Testis (tissue), 3 donors: ENCODE results near the gene CELF2. TPM values are rescaled to one million over a fixed set of nuclear protein-coding genes. Genes with fewer than 3 reads are reported as not detected.

Source experiments
- DNase-seq: peaks from one replicate; pipeline ENCODE4 v3.0.0-alpha.2; 2019
- H3K27ac ChIP-seq, 2 donors: fragments of 200-600 bp; sonication (generic); one replicate each; pipeline ENCODE4 v1.5.1; 2019
- H3K27me3 ChIP-seq: fragments of 200-600 bp; sonication (generic); one replicate; pipeline ENCODE4 v1.5.1; 2019
- H3K36me3 ChIP-seq: fragments of 200-600 bp; sonication (generic); one replicate; pipeline ENCODE4 v1.5.1; 2017; ENCODE audit warnings: low read depth; ENCODE audit errors: missing control alignments
- H3K4me1 ChIP-seq: fragments of 200-600 bp; sonication (generic); one replicate; pipeline ENCODE4 v1.5.1; 2019
- H3K4me3 ChIP-seq, 2 donors: fragments of 200-600 bp; sonication (generic); one replicate each; pipeline ENCODE4 v1.5.1; 2017 to 2019
- H3K9me3 ChIP-seq: fragments of 200-600 bp; sonication (generic); one replicate; pipeline ENCODE4 v1.5.1; 2017
- CTCF ChIP-seq, 3 experiments: fragments of 450-650 bp in 2 of 3; fragments of 200-600 bp in 1 of 3; sonication (generic) in 1 of 3; IDR thresholded peaks; one replicate each; pipeline ENCODE4 v1.5.1; 2016 to 2019; ENCODE audit warnings: antibody characterized with exemption in 3 of 3, mild to moderate bottlenecking in 2 of 3, moderate library complexity in 1 of 3
- POLR2A ChIP-seq: fragments of 450-650 bp; IDR thresholded peaks from one replicate; pipeline ENCODE4 v1.6.1; 2017; ENCODE audit warnings: antibody characterized with exemption, mild to moderate bottlenecking, moderate library complexity
- WGBS, 2 donors: methylation state at CpG; one replicate each; pipeline ENCODE4 v1.1.5; 2018; 5-methylcytosine and 5-hydroxymethylcytosine counted together
- intact Hi-C: fragments of 100-400 bp; cut with DNase I; formaldehyde crosslinking; loops from one replicate; pipeline ENCODE4 v1.15.1; 2023; ENCODE audit warnings: low total_unique reads
- polyA plus RNA-seq: library from polyadenylated mRNA; stranded (reverse); fragments of 350-450 nt; fragmentation: Illumina TruSeq; extraction: RNeasy Lipid Tissue Mini Kit (QIAGEN cat#74804); gene quantifications from one replicate; pipeline ENCODE4 v1.2.3, GENCODE V29; 2014; ENCODE audit warnings: low read depth, low replicate concordance; ENCODE audit not compliant: insufficient read depth
- total RNA-seq, 2 donors: library from RNA; depleted of rRNA; stranded (reverse); fragments of >200 nt; gene quantifications; one replicate each; pipeline ENCODE4 v1.2.3, GENCODE V29; 2016

The CELF2 gene
- total and polyA plus RNA-seq, 3 donors from 2014 or later = 17.5 to 41.6 (median 27.8) TPM

GRCh38 chr10:11048707-11049278 is 31.1 kb downstream of the CELF2 start:
- WGBS, 2 donors = 26 to 32% methylated on average over 1 of the region's 1 CpG
- H3K4me1 ChIP-seq = peaks cover 30% of the 10 kb centered on the region
- no peak for DNase-seq
- no peaks in the 10 kb centered on the region for H3K36me3 ChIP-seq
- H3K27ac ChIP-seq = peak overlapping the region; percentile 40 to 79
- no peaks in the 10 kb centered on the region for H3K9me3 ChIP-seq
- no peak overlapping the region for H3K4me3 ChIP-seq
- no peak for TF ChIP-seq CTCF (IDR thresholded peaks at IDR 0.05)
- no peak for TF ChIP-seq POLR2A
- intact Hi-C loops = no loop called here
- H3K27me3 ChIP-seq = no peaks in the 10 kb centered on the region

- no peak for TF ChIP-seq POLR2A
- 65 to 79% methylated on average over 5 of the region's 5 CpGs for WGBS, 2 donors
- intact Hi-C loops = no loop called here
Observed at GRCh38 chr10:11049806-11050205, 32.1 kb downstream of the CELF2 start.

GRCh38 chr10:11050301-11051287 is 32.9 kb downstream of the CELF2 start:
- WGBS, 2 donors = 62 to 71% methylated on average over 10 of the region's 10 CpGs
- TF ChIP-seq CTCF (IDR thresholded peaks at IDR 0.05) (no peak), POLR2A (no peak)
- intact Hi-C loops = no loop called here
- Histone ChIP-seq H3K9me3 (no peaks in the 10 kb centered on the region), H3K27ac (peak overlapping the region in 1 of 2 donors; percentile 25), H3K4me1 (peaks cover 30% of the 10 kb centered on the region), H3K4me3 (no peak overlapping the region), H3K27me3 (no peaks in the 10 kb centered on the region), H3K36me3 (no peaks in the 10 kb centered on the region)
- no peak for DNase-seq

More at GRCh38 chr10:11049806-11050205, 32.1 kb downstream of the CELF2 start:
- no peak overlapping the region for H3K4me3 ChIP-seq
- DNase-seq = no peak
- H3K9me3 ChIP-seq = no peaks in the 10 kb centered on the region
- peaks cover 30% of the 10 kb centered on the region for H3K4me1 ChIP-seq
- no peaks in the 10 kb centered on the region for H3K36me3 ChIP-seq
- H3K27ac ChIP-seq = peak overlapping the region; percentile 22 to 79
- no peaks in the 10 kb centered on the region for H3K27me3 ChIP-seq

GRCh38 chr10:11057018-11057417 is 39.3 kb downstream of the CELF2 start:
- no peak for DNase-seq
- H3K4me3 ChIP-seq = no peak overlapping the region
- no peaks in the 10 kb centered on the region for H3K36me3 ChIP-seq
- no peaks in the 10 kb centered on the region for H3K4me1 ChIP-seq
- no peaks in the 10 kb centered on the region for H3K27me3 ChIP-seq
- TF ChIP-seq POLR2A (no peak), CTCF (IDR thresholded peaks at IDR 0.05) (no peak)
- 51 to 71% methylated on average over 6 of the region's 6 CpGs for WGBS, 2 donors
- no peaks in the 10 kb centered on the region for H3K9me3 ChIP-seq
- H3K27ac ChIP-seq = no peak overlapping the region
- intact Hi-C loops = no loop called here

- Histone ChIP-seq H3K27me3 (no peaks in the 10 kb centered on the region), H3K36me3 (no peaks in the 10 kb centered on the region), H3K27ac (no peak overlapping the region), H3K4me3 (no peak overlapping the region), H3K4me1 (no peaks in the 10 kb centered on the region), H3K9me3 (no peaks in the 10 kb centered on the region)
- DNase-seq = peak; percentile 61
- 59 to 67% methylated on average over 6 of the region's 6 CpGs for WGBS, 2 donors
- intact Hi-C loops = no loop called here
- no peak for TF ChIP-seq CTCF (IDR thresholded peaks at IDR 0.05)
- TF ChIP-seq POLR2A = no peak
Observed at GRCh38 chr10:11057448-11057847, 39.8 kb downstream of the CELF2 start.
